ENCODE results near the gene CISD3. TPM values are rescaled to one million over a fixed set of nuclear protein-coding genes. Genes with fewer than 3 reads are reported as not detected.

Gene CISD3
- total and polyA plus RNA-seq, 10 of the 15 experiments (the other 5 are each of a cell fraction or from before 2014, with no cell fraction given) = 2.6 to 38.1 (median 8.1) TPM

- peak; percentile 83 for TF ChIP-seq ELK1 (IDR thresholded peaks at IDR 0.05; ENCODE audit: low read depth, low read length)
- peak; percentile 59 to 74 for TF ChIP-seq IKZF2 (IDR thresholded peaks at IDR 0.05)
- no peak for TF ChIP-seq NR2F1 (conservative IDR thresholded peaks at IDR 0.05)
- no peak for TF ChIP-seq ZNF24 (IDR thresholded peaks at IDR 0.05)
- peak; percentile 55 for TF ChIP-seq KLF5 (IDR thresholded peaks at IDR 0.05; ENCODE audit: partially characterized antibody)
- TF ChIP-seq YBX1 (IDR thresholded peaks at IDR 0.05) = no peak
- TF ChIP-seq HCFC1 (IDR thresholded peaks at IDR 0.05; ENCODE audit: low read length) = peak; percentile 62
- no peak for TF ChIP-seq HSF1 (IDR thresholded peaks at IDR 0.05; ENCODE audit: low read depth, low read length)
- 0 out of 2 replicates have a peak, but pooled peaks have one; percentile 48 for TF ChIP-seq MEF2A (IDR thresholded peaks at IDR 0.05; ENCODE audit: insufficient read depth, low read depth, low read length)
- TF ChIP-seq DPF2 (IDR thresholded peaks at IDR 0.05) = peak; percentile 98
- TF ChIP-seq, protein P1, sequence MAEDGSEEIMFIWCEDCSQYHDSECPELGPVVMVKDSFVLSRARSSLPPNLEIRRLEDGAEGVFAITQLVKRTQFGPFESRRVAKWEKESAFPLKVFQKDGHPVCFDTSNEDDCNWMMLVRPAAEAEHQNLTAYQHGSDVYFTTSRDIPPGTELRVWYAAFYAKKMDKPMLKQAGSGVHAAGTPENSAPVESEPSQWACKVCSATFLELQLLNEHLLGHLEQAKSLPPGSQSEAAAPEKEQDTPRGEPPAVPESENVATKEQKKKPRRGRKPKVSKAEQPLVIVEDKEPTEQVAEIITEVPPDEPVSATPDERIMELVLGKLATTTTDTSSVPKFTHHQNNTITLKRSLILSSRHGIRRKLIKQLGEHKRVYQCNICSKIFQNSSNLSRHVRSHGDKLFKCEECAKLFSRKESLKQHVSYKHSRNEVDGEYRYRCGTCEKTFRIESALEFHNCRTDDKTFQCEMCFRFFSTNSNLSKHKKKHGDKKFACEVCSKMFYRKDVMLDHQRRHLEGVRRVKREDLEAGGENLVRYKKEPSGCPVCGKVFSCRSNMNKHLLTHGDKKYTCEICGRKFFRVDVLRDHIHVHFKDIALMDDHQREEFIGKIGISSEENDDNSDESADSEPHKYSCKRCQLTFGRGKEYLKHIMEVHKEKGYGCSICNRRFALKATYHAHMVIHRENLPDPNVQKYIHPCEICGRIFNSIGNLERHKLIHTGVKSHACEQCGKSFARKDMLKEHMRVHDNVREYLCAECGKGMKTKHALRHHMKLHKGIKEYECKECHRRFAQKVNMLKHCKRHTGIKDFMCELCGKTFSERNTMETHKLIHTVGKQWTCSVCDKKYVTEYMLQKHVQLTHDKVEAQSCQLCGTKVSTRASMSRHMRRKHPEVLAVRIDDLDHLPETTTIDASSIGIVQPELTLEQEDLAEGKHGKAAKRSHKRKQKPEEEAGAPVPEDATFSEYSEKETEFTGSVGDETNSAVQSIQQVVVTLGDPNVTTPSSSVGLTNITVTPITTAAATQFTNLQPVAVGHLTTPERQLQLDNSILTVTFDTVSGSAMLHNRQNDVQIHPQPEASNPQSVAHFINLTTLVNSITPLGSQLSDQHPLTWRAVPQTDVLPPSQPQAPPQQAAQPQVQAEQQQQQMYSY (CRISPR knock-in tag; IDR thresholded peaks at IDR 0.05) = no peak
- 0 out of 3 replicates have a peak, but pooled peaks have one; percentile 13 for TF ChIP-seq POU2F2 (IDR thresholded peaks at IDR 0.05; ENCODE audit: borderline replicate concordance, low read depth, low read length)
- TF ChIP-seq HDAC2 (IDR thresholded peaks at IDR 0.05) = no peak
- peak; percentile 39 for TF ChIP-seq SIX5 (IDR thresholded peaks at IDR 0.05; ENCODE audit: low read depth, low read length, severe bottlenecking)
- no peak for TF ChIP-seq TCF7 (IDR thresholded peaks at IDR 0.05; ENCODE audit: borderline replicate concordance)
- peak; percentile 100 for TF ChIP-seq PKNOX1 (IDR thresholded peaks at IDR 0.05)
- TF ChIP-seq SMAD5 (IDR thresholded peaks at IDR 0.05; ENCODE audit: low read depth) = peak; percentile 83
- peak; percentile 87 for TF ChIP-seq IKZF1 (conservative IDR thresholded peaks at IDR 0.05)
- no peak; the same call in none of the 2 replicates for TF ChIP-seq GATAD2B (conservative IDR thresholded peaks at IDR 0.05; ENCODE audit: low read depth)
- TF ChIP-seq TCF12 (IDR thresholded peaks at IDR 0.05; ENCODE audit: low read depth, low read length) = no peak
- TF ChIP-seq RB1 (IDR thresholded peaks at IDR 0.05; ENCODE audit: borderline replicate concordance) = no peak
- TF ChIP-seq NFXL1 (IDR thresholded peaks at IDR 0.05; ENCODE audit: borderline replicate concordance) = no peak
- no peak for TF ChIP-seq SMAD1 (IDR thresholded peaks at IDR 0.05; ENCODE audit: low read depth, partially characterized antibody)
- no peak for TF ChIP-seq ATF3 (IDR thresholded peaks at IDR 0.05; ENCODE audit: borderline replicate concordance, extremely low read depth, low read depth, low read length)
- TF ChIP-seq BMI1 (IDR thresholded peaks at IDR 0.05; ENCODE audit: borderline replicate concordance) = no peak
Observed at GRCh38 chr17:38752308-38753070, 22.3 kb downstream of the CISD3 start, which contains the start of gene PSMB3 (continued).

All from GM12878 (cell line).